Measurements from ENCODE around the gene BAHCC1.

The BAHCC1 gene

GRCh38 chr17:81456091-81456490 is 60.8 kb downstream of the BAHCC1 start:
- TF ChIP-seq CTCF (IDR thresholded peaks at IDR 0.05; ENCODE audit: insufficient read depth, low read depth, low read length, missing control alignments), result no peak
- no peak overlapping the region for H3K4me3 ChIP-seq (ENCODE audit: low read length)
- no peak for DNase-seq (ENCODE audit: low read depth)

- no peak for DNase-seq (ENCODE audit: low read depth)
Measured at GRCh38 chr17:81456798-81457197, 61.5 kb downstream of the BAHCC1 start.

GRCh38 chr17:81457401-81457800 is 62.1 kb downstream of the BAHCC1 start:
- DNase-seq (ENCODE audit: low read depth), result no peak
- H3K4me3 ChIP-seq (ENCODE audit: low read length), result no peak overlapping the region
- TF ChIP-seq CTCF (IDR thresholded peaks at IDR 0.05; ENCODE audit: insufficient read depth, low read depth, low read length, missing control alignments), result no peak

More at GRCh38 chr17:81456798-81457197, 61.5 kb downstream of the BAHCC1 start:
- no peak for TF ChIP-seq CTCF (IDR thresholded peaks at IDR 0.05; ENCODE audit: insufficient read depth, low read depth, low read length, missing control alignments)
- H3K4me3 ChIP-seq (ENCODE audit: low read length), result no peak overlapping the region

GRCh38 chr17:81457917-81458555 is 62.8 kb downstream of the BAHCC1 start:
- no peak for DNase-seq (ENCODE audit: low read depth)
- no peak for TF ChIP-seq CTCF (IDR thresholded peaks at IDR 0.05; ENCODE audit: insufficient read depth, low read depth, low read length, missing control alignments)
- no peak overlapping the region for H3K4me3 ChIP-seq (ENCODE audit: low read length)

- no peak for TF ChIP-seq CTCF (IDR thresholded peaks at IDR 0.05; ENCODE audit: insufficient read depth, low read depth, low read length, missing control alignments)
- no peak overlapping the region for H3K4me3 ChIP-seq (ENCODE audit: low read length)
- no peak for DNase-seq (ENCODE audit: low read depth)
Measured at GRCh38 chr17:81458628-81459027, 63.4 kb downstream of the BAHCC1 start.

GRCh38 chr17:81459224-81459623 is 64.0 kb downstream of the BAHCC1 start:
- no peak overlapping the region for H3K4me3 ChIP-seq (ENCODE audit: low read length)
- TF ChIP-seq CTCF (IDR thresholded peaks at IDR 0.05; ENCODE audit: insufficient read depth, low read depth, low read length, missing control alignments), result no peak
- DNase-seq (ENCODE audit: low read depth), result no peak

GRCh38 chr17:81459864-81460263 is 64.6 kb downstream of the BAHCC1 start:
- no peak for TF ChIP-seq CTCF (IDR thresholded peaks at IDR 0.05; ENCODE audit: insufficient read depth, low read depth, low read length, missing control alignments)
- DNase-seq (ENCODE audit: low read depth), result no peak
- no peak overlapping the region for H3K4me3 ChIP-seq (ENCODE audit: low read length)
